NCI-H146 treated with DMSO at 0.1 percent for 48 hours (cell line): ENCODE results near the gene IQSEC1.
A peak's percentile ranks its signal among the peaks of the same experiment; 100 is the strongest.

Experiments used
- DNase-seq: peaks from one replicate; lab custom pipeline; 2025; ENCODE audit not compliant: unreplicated experiment; lab: John Stamatoyannopoulos, UW

The IQSEC1 gene

DNA sequence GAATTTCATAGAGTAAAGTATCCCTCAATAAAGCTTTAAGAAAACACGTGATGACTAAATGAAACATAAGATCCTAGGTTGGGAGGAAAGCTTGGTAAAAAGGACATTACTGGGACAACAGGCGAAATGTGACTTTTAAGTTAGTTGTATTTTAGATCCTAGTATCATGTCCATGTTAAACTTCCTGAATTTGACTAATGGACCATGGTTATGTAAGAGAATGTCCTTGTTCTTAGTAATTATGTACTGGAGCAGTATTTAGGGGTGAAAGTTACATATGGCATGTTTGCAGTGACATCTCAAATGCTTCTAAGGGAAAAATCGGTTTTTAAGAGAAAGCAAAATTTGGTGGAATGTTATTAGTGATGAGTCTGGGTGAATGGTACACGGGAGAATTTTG, 69.6 kb downstream of the IQSEC1 start:
- DNase-seq = no peak

- DNase-seq = no peak
Measured at GRCh38 chr3:13002398-13003124, 70.7 kb downstream of the IQSEC1 start.

DNA sequence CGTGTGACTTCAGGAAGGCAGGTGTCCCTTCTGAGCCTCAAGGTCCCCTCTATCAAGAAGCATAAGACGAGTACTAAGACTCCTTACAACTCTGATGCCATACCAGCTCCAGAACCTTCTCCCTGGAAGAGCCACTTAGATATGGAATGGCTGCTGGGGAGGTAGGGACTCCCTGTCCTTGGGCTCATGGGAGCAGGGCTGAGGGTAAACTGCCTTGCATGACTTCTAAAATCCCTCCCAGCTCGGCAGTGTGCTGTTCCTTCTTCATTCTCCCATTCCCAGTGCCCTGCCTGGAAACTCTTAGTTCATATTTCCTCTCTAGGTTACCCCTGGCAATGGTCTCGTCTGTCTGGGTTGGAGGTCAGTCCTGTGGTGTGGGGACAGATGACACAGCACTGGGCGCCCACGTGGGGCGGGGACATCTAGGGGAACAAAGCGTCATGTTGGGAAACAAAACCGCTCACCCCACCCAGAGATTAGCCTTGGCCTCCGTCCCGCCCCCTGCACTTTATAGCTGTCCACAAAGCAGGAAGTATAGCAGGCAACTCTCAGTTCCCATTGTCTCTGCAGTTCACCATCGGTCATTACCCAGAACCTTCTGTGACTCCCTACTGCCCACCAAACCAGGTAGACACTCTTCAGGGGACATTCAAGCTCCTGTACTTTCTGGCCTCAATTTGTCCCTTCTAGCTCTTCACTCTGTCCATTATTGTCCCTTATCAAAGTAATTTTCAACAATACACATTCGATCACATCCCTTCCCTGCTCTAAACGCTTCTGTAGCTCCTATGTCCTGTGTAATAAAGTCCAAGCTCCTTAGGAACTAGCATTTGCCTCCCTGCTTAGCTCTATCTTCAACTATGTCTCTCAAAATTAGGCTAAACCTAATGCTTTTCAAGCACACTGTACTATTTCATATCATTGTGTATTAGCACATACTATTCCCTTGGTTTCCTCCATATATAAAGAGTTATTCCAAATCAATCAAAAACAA, 73.8 kb downstream of the IQSEC1 start:
- DNase-seq = no peak

DNA sequence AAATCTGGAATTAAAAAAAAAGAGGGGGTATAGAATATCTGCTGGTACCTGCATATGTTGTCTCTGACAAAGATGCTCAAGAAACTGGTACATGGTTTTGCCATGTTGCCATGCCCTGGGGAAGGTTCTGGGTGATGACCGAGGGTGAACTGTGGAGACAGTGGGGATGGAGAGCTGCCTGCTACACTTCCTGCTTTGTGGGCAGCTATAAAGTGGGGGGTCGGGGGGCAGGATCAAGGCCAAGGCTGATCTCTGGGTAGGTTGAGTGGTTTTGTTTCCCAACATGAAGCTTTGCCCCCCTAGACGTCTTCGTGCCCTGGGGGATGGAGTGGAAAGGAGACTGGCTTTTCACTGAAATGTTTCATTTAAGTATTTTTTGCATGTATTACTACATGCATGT, 74.6 kb downstream of the IQSEC1 start:
- DNase-seq = no peak

DNA sequence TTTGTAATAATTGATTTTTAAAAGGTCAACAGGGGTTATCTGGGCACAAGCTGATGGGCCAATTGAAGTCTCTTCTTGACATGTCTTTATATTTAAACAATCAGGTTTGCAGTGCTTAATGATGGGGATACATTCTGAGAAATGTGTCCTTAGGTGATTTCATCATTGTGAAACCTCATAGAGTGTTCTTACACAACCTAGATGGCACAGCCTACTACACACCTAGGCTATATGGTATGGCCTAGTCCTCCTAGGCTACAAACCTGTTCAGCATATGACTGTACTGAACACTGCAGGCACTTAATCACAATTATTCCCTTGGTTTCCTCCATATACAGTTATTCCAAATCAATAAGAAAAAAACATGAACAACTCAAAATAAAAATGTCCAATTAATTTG, 75.8 kb downstream of the IQSEC1 start:
- no peak for DNase-seq

DNA sequence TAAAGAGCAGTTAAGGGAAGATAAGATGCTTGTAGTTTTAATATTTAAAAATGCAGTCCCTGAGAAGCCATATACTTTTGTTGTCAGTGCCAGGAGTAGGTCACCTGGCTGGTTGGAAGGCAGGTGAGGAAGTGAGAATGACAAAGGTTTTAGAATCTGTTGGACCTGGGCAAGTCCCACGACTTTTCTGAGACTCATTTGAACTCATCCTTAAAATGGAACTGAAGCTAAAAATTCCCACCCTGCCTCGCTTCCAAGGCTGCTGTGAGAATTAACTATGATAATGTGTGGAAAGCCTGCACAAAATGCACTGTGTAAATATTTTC, 77.1 kb downstream of the IQSEC1 start:
- DNase-seq = no peak

DNA sequence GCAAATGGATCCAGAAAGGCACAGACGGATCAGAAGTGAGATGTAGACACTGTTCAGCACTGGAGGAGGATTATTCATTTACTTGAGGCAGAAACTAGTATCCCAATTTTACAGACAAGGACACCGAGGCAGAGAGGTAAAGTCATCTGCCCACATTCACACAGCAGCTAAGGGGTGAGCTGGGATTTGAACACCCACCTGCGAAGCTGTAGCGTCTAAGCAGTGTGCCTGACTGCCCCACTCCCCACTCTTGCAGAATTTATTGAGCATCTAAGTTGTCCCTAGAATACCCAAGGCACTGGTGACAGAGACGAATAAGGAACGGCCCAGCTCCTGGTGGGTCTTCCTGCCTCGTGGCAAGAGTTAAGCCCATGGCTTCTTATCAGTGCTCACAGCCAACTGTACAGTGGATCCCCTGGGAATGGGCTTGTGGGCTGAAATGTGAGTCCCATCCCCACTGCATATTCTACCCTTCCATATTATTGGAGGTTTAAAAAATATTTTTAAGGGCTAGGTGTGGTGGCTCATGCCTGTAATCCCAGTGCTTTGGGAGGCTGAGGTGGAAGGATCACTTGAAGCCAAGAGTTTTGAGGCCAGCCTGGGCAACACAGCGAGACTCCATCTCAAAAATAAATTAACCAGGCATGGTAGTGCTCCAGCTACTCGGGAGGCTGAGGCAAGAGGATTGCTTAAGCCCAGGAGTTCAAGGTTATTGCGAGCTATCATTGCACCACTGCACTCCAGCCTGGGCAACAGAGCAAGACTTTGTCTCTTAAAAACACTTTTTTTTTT, 77.6 kb downstream of the IQSEC1 start:
- no peak for DNase-seq

DNA sequence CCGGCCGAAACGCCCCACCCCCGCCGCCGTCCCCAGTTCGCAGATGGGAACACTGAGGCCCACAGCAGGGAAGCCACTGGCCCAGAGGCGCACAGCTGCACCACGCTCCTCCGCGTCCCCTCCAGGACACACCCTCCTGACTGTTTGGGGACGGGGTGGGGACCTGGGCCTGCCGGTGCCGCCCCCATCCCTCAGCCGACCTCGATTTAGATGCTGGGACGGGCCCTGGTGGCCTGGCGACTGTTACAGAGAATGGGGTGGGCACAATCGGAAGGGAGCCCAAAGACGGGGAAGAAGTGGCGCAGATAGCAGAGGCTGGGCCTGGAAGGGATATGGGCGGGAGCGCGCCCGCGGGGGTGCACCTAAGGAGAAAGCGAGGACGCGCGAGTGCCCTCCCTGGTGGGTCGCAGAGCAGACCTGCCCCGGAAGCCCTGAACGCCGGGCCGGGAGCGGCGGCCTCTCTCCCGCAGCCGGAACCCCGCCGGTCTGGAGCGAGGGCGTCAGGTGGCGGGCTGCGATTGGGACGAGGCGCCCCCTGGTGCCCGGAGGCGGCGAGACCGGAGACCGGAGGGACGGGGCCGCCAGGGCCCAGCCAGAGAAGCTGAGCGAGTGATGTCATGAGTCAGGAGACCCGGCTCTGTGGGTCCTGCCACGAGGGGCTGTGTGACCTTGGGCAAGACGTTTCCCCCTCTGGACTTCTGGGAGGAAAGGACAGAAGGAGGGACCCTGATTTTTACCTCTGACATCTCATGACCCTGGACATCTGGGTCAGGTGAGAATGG, 78.4 kb downstream of the IQSEC1 start:
- DNase-seq = peak; percentile 15

- DNase-seq = no peak
Measured at GRCh38 chr3:12994357-12994606, 78.9 kb downstream of the IQSEC1 start.

DNA sequence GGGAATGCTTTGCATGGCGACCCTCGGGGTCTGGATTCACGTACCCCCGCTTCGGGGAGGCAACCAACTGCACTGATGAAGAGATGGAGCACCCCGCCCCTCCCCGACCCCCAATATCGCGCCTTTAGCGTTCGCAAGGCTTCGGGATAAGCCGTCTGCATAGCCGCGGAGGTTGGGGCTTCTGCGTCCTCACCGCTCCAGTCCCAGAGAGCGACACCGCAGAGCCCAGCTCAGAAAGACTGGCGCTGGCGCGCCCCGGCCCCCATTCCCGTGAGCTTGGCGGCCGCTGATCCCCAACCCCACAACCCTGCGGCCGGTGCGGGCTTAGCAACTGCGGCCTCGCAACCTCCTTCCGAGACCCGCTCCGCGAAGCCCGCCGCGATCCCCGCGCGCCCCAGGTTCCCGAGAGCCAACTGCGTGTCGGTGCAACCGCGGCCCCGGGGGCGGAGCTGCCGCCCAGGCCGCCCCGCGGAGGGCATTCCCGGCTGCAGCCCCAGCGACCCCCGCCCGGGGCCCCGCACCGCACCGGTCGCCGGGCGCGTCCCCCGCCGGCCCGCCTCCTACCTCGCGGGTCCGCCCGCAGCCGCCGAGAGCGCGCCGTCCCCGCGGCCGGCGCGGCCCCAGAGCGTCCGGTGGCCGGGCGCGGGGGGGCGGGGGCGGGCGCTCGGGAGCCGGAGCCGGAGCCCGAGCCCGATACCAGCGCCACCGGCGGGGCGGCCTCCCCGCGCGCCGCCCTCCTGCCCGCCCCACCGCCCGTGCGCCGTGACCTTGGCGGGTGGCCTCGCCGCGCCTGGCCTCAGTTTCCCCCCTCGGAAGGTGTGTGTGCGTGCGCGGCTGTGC, 79.5 kb downstream of the IQSEC1 start:
- no peak for DNase-seq

DNA sequence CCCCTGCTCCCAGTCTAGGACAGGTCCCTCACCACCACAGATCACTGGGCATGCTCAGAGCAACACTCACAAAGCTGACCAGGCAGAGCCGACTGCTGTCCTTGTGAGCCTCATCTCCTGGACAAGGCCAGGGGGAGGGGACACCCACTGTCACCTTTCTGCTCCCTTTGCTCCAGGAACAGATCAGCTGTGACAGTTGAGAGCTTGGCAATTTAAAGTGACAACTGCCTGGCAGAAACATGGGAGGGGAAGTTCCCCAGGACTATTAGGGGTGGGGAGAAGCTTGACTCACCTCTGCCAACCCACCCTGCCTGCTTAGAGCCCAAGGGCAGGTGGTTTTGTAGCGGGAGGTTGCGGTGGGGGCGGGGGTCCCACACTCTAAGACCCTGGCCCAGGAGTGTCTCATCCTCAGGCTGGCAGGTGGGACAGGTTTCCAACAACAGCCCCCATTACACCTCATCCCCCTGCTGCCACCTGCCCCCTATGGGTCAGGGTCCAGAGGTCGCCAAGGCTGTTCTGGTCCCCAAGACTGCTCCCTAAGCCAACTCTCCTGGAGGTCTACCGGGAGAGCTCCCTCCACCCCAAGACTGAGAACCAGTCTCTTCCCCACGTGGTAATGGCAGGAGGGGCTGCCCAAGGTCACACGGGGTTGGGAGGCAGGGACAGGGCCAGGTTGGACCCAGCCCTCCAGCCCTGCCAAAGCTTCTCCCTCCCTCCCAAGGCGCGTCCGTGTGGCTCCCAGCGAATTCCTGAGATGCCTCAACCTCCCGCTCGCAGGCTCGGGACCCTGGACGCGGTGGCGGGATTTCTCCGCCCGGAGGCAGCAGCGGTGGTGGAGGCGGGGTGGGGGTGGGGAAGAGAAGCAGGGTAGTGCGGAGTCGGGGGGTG, 80.4 kb downstream of the IQSEC1 start:
- DNase-seq = no peak

DNA sequence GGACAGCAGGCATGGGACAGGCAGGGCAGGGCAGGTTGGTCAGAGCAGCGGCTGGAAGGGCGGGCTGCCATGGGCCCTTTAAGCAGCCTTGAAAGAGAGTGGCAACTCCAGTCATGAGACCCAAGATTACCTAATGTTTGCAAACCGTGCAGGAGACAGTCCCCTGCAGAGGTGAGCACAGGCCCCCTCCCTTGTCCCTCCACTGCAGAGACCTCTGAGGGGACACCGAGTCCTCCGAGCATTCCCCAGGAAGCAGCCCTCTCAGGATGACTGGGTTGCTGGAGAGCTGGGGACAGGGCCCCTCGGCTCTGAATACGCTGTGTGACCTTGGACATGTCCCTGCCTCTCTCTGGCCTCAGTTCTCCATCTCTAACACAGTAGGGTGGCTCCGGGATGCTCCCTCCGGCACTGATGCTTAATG, 81.4 kb downstream of the IQSEC1 start:
- DNase-seq = no peak

DNA sequence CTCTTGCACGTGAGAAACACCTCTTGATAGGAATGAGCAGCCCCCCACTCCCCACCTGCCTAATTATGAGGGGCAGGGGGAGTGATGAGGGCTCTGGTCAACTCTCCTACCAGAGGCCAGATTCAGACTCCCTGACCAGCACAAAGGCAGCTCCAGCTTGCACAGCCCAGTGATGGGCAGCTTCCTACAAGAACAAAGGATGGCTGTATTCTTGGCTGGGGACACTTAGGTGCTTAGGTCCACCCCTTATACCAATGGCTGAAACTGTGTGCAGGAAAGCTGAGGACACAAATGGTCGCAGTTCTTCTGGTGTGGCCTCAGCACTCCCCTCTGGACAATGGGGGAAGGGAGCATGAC, 81.8 kb downstream of the IQSEC1 start:
- DNase-seq = no peak

DNA sequence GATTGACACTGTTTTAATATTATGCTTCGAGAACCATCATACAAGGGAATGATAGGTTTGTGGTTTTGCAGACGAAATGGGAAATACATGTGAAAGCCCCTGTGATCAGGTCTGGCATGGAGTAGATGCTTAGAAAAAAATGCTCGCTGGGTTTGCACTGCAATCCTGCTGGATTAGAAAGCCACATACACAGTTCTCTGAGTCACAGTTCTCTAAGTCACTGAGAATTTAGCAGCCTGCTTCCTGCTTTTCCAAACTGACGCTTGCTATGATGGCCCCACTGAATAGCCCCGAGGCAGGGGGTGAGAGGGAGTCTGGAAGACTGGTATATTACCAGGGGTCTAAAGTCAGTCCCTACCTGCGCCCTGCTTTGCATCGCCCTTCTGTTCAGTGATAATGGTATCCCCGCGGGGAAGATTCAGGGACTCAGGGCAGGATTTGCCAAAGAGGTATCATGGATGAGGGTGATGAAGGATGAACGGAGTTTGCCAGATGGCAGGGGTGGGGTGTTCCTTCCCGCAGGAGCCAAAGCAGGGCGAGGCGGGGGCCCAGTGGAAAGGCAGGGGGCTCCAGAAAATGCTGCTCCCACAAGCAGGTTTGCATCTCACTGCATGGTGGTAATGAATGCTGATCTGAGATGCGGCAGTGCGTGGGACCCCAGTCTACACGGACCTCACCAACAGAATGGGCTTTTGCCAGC, 82.3 kb downstream of the IQSEC1 start:
- no peak for DNase-seq

DNA sequence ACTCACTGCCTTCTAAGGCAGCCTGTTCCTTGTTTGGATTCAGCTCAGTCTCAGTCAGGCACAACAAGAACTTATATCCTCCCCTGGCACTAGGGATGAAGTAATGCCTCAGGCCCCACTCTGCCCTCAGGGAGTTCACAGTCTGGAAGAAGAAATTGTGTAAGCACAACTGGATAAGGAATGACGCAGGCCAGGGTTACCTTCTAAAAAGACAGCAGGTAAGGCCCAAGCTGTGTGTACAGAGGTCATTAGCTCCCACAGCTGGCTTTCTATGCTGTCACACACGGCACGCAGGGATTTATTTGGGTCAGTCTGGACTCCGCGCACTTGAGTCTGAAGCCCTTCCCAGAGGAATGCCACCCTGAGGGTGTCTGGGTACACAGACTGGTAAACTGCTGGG, 82.9 kb downstream of the IQSEC1 start:
- DNase-seq = no peak

- no peak for DNase-seq
Measured at GRCh38 chr3:12988728-12989454, 84.3 kb downstream of the IQSEC1 start.

DNA sequence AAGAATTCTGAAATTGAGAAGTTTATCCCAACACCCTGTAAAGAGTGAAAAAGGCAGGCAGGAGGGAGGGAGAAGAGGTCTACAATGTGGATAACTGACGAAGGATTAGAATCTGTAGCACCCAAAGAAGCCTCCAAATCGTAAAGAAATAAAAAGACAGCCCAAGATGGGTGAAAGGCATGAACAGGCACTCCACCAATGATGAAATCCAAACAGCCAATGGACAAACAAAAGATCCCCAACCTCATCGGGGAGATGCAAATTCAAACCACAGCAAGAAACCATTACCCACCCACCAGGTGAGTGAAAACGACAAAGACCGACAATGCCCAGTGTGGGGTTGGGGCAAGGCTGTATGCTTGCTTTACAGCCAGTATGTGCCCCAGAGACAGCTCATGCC, 85.6 kb downstream of the IQSEC1 start:
- no peak for DNase-seq

DNA sequence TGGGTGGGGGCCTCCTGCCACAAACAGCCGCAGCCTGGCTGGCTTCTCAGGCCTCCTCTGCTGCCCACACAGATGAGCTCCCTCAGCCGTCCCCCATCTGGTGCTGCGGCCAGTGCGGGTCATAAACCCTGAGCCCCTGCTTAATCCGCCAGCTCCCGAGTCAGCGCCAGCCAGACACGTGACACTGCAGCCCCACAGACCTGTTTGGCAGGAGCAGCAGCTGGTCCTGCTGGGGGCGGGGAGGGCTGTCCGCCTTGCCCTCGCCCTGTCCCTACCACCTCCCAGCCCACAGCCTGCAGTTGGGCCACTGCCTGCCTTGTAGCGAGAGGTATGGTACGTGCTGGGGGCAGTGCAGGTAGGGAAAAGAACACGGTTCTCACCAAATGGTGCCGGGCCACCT, 86.2 kb downstream of the IQSEC1 start:
- DNase-seq = no peak
